HepG2 (cell line): ENCODE results near the gene PMAIP1. TPM values are rescaled to one million over a fixed set of nuclear protein-coding genes. Genes with fewer than 3 reads are reported as not detected.
A peak's percentile ranks its signal among the peaks of the same experiment; 100 is the strongest.

Experiments used
- ASH2L ChIP-seq: fragments of 300-600, 200-600 bp; sonication (generic); IDR thresholded peaks from 2 replicates; pipeline ENCODE4 v1.7.0; 2017; ENCODE audit warnings: low read depth, mild to moderate bottlenecking, moderate library complexity, mixed read lengths, low read length; ENCODE audit not compliant: insufficient read length
- EZH2 ChIP-seq: conservative IDR thresholded peaks from 2 replicates; pipeline ENCODE4 v1.6.1; 2012; ENCODE audit warnings: mild to moderate bottlenecking, low read depth, low read length, moderate library complexity
- HDAC1 ChIP-seq: sonication (generic); formaldehyde crosslinking; IDR thresholded peaks from 2 replicates; pipeline ENCODE4 v1.5.1; 2020; ENCODE audit warnings: mild to moderate bottlenecking, missing genetic modification reagents
- IRF1 ChIP-seq: sonication (generic); formaldehyde crosslinking; IDR thresholded peaks from 2 replicates; pipeline ENCODE4 v1.4.0; 2020; ENCODE audit warnings: low read depth, mild to moderate bottlenecking, missing genetic modification reagents
- KAT8 ChIP-seq: IDR thresholded peaks from 2 replicates; pipeline ENCODE4 v1.6.1; 2016; ENCODE audit warnings: missing genetic modification reagents, missing compliant biosample characterization
- MAFG ChIP-seq: sonication (generic); formaldehyde crosslinking; IDR thresholded peaks from 2 replicates; pipeline ENCODE4 v1.5.1; 2020; ENCODE audit warnings: mild to moderate bottlenecking, missing genetic modification reagents
- MIXL1 ChIP-seq: IDR thresholded peaks from 2 replicates; pipeline ENCODE4 v1.6.1; 2016
- MZF1 ChIP-seq: sonication (generic); formaldehyde crosslinking; IDR thresholded peaks from 2 replicates; pipeline ENCODE4 v1.8.1; 2023; ENCODE audit warnings: mild to moderate bottlenecking, missing genetic modification reagents, borderline replicate concordance
- NFAT5 ChIP-seq: sonication (generic); formaldehyde crosslinking; IDR thresholded peaks from 2 replicates; pipeline ENCODE4 v1.4.0; 2020; ENCODE audit warnings: missing genetic modification reagents
- NFIC ChIP-seq: IDR thresholded peaks from 2 replicates; pipeline ENCODE4 v1.6.1; 2012; ENCODE audit warnings: mild to moderate bottlenecking, low read length, inconsistent platforms
- PAF1 ChIP-seq: IDR thresholded peaks from 2 replicates; pipeline ENCODE4 v1.6.1; 2016; ENCODE audit warnings: missing genetic modification reagents, missing compliant biosample characterization
- SETDB1 ChIP-seq: sonication (generic); formaldehyde crosslinking; IDR thresholded peaks from 2 replicates; pipeline ENCODE4 v1.5.1; 2020; ENCODE audit warnings: missing genetic modification reagents, mild to moderate bottlenecking, borderline replicate concordance
- SKIL ChIP-seq: sonication (generic); formaldehyde crosslinking; IDR thresholded peaks from 2 replicates; pipeline ENCODE4 v1.8.0; 2022; ENCODE audit warnings: missing genetic modification reagents, mild to moderate bottlenecking, moderate library complexity, borderline replicate concordance
- ZBTB7A ChIP-seq: sonication (generic); formaldehyde crosslinking; IDR thresholded peaks from 2 replicates; pipeline ENCODE4 v1.8.0; 2022; ENCODE audit warnings: mild to moderate bottlenecking, missing genetic modification reagents
- ZNF263 ChIP-seq: sonication (generic); formaldehyde crosslinking; IDR thresholded peaks from 2 replicates; pipeline ENCODE4 v1.4.0; 2020; ENCODE audit warnings: missing genetic modification reagents
- ZNF326 ChIP-seq: sonication (generic); formaldehyde crosslinking; IDR thresholded peaks from 2 replicates; pipeline ENCODE4 v1.4.0; 2020; ENCODE audit warnings: missing genetic modification reagents, borderline replicate concordance
- ZNF567 ChIP-seq: sonication (generic); formaldehyde crosslinking; IDR thresholded peaks from 2 replicates; pipeline ENCODE4 v1.8.1; 2023; ENCODE audit warnings: mild to moderate bottlenecking, missing genetic modification reagents, borderline replicate concordance
- ZNF598 ChIP-seq: sonication (generic); formaldehyde crosslinking; IDR thresholded peaks from 2 replicates; pipeline ENCODE4 v1.5.1; 2020; ENCODE audit warnings: mild to moderate bottlenecking, missing genetic modification reagents, borderline replicate concordance
- ZNF883 ChIP-seq: sonication (generic); formaldehyde crosslinking; IDR thresholded peaks from 2 replicates; pipeline ENCODE4 v1.5.1; 2020; ENCODE audit warnings: mild to moderate bottlenecking, missing genetic modification reagents; ENCODE audit errors: not compliant biosample characterization
- polyA plus RNA-seq, 8 experiments: library from polyadenylated mRNA; depleted of rRNA in 3 of 8; stranded (reverse) in 7 of 8; unstranded in 1 of 8; fragments of >200 nt; fragmentation: Illumina TruSeq in 4 of 8; extraction: Trizol in 4 of 8; gene quantifications; 2 replicates each; pipeline versions ENCODE4 v1.2.1 to v1.2.3, GENCODE V29; 2011 to 2016; ENCODE audit warnings: low read depth in 4 of 8, missing spikeins in 1 of 8, mixed read lengths in 1 of 8; ENCODE audit not compliant: insufficient read depth in 1 of 8
- total RNA-seq, 5 experiments: library from RNA; depleted of rRNA; stranded (reverse); fragments of >200 nt; fragmentation: Illumina TruSeq; extraction: Trizol; gene quantifications; 2 replicates each; pipeline ENCODE4 v1.2.3, GENCODE V29; 2016; ENCODE audit warnings: low read depth in 1 of 5
- TF ChIP-seq, protein P1 (sequence below): sonication (generic); formaldehyde crosslinking; IDR thresholded peaks from 2 replicates; pipeline ENCODE4 v1.5.0; 2020; ENCODE audit warnings: missing genetic modification reagents

Gene PMAIP1
- total and polyA plus RNA-seq, 2 of the 13 experiments (the other 11 are each of a cell fraction or from before 2014, with no cell fraction given), result 1.5 to 1.7 TPM

DNA sequence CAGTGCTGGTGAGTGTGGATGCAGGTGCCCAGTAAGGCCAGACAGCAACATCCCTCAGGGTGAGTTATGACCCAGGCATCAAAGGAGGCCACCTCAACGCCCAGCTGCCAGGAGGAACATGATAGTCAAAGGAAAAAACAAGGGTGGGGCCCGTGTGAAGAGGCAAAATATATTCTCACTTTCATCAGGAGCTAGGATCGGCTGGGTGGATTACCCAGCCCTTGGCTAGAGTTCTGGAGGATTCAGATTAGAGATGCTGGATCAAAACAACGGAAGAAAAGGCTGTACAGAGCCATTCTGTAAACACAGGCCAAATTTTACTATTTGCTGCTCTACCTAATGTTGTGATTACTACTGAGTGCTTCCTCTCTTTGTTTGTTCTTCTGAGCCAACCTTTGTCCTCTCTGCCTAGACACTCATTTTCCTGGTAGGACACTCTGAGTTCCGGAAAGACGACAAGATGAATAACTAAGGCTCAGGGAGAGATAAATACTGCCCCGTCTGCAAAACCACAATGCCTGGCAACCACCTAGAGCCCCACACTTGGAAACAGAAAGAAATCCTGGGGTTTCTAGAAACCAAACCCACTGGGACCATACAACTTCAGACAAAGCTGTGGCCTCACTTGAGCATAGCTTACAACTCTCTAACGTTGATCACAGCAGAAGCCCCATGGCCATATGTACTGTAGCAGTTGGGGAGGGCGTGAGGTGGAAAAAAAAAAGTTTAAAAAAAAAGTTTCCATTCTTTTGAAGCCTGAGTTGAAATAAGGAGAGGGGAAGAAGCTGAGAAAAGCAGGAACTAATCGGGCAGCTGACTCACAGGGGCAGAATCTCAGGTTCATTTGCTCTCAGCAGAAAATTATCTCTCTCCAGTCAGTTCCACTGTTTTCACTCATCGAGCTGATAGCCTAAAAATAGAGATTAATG lies 17.8 kb upstream of the PMAIP1 start (continued):
- TF ChIP-seq NFAT5 (CRISPR knock-in tag) (no peak), SKIL (CRISPR knock-in tag) (no peak), ZNF883 (CRISPR knock-in tag) (no peak), ZNF326 (CRISPR knock-in tag) (no peak), PAF1 (no peak), ZNF598 (no peak), HDAC1 (CRISPR knock-in tag) (no peak), MIXL1 (CRISPR knock-in tag) (0 out of 2 replicates have a peak, but pooled peaks have one; percentile 24), SETDB1 (CRISPR knock-in tag) (no peak), ZNF567 (CRISPR knock-in tag) (no peak), MAFG (CRISPR knock-in tag) (no peak), ASH2L (peak; percentile 32), EZH2 (no peak), ZBTB7A (CRISPR knock-in tag) (no peak), IRF1 (CRISPR knock-in tag) (no peak), NFIC (peak; percentile 39; the same call in 1 of the 2 replicates), MZF1 (CRISPR knock-in tag) (no peak), ZNF263 (CRISPR knock-in tag) (no peak), KAT8 (0 out of 2 replicates have a peak, but pooled peaks have one; percentile 33)
- TF ChIP-seq, protein P1, sequence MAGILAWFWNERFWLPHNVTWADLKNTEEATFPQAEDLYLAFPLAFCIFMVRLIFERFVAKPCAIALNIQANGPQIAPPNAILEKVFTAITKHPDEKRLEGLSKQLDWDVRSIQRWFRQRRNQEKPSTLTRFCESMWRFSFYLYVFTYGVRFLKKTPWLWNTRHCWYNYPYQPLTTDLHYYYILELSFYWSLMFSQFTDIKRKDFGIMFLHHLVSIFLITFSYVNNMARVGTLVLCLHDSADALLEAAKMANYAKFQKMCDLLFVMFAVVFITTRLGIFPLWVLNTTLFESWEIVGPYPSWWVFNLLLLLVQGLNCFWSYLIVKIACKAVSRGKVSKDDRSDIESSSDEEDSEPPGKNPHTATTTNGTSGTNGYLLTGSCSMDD (CRISPR knock-in tag), result no peak
